ENCODE measurements around the gene AHNAK. TPM values are rescaled to one million over a fixed set of nuclear protein-coding genes. Genes with fewer than 3 reads are reported as not detected.

Gene AHNAK
- total RNA-seq, 2 donors from 2014 or later, result 168 to 241 TPM

GRCh38 chr11:62444835-62445234 is 101.8 kb downstream of the AHNAK start:
- DNase-seq (no peak), ATAC-seq (peak; percentile 15)
- Histone ChIP-seq H3K9me3 (no peaks in the 10 kb centered on the region), H3K36me3 (replicated peaks in 1 of 2; ENCODE audit: insufficient read depth in 1 of 2, low read depth in 2 of 2) (no peaks in the 10 kb centered on the region), H3K27me3 (no peaks in the 10 kb centered on the region), H3K27ac (peak overlapping the region in 3 of 4 donors; percentile 22 to 70 (median 41)), H3K4me1 (peaks cover 19% of the 10 kb centered on the region), H3K4me3 (no peak overlapping the region)
- 17 to 31% methylated on average over 9 of the region's 9 CpGs for WGBS, 2 donors
- intact Hi-C loops (cut with DNase I), result no loop called here
- TF ChIP-seq POLR2A (IDR thresholded peaks at IDR 0.05), result no peak
- no peak for TF ChIP-seq CTCF (IDR thresholded peaks at IDR 0.05)

- no peak for TF ChIP-seq CTCF (IDR thresholded peaks at IDR 0.05)
- TF ChIP-seq POLR2A (IDR thresholded peaks at IDR 0.05), result no peak
- ATAC-seq (no peak), DNase-seq (peak in 3 of 4 donors; percentile 26 to 34 (median 34))
- no peaks in the 10 kb centered on the region for H3K36me3 ChIP-seq (replicated peaks in 1 of 2; ENCODE audit: insufficient read depth in 1 of 2, low read depth in 2 of 2)
- H3K4me3 ChIP-seq, result no peak overlapping the region
- no peaks in the 10 kb centered on the region for H3K9me3 ChIP-seq
- H3K4me1 ChIP-seq, result peaks cover 16% of the 10 kb centered on the region
- H3K27ac ChIP-seq, result peak overlapping the region in 3 of 4 donors; percentile 22 to 70 (median 41)
- intact Hi-C loops (cut with DNase I), result no loop called here
- 31 to 48% methylated on average over 16 to 23 of the region's 23 CpGs for WGBS, 2 donors
- H3K27me3 ChIP-seq, result no peaks in the 10 kb centered on the region
These were observed 102.3 kb downstream of the AHNAK start for GRCh38 chr11:62444236-62444833.

- Histone ChIP-seq H3K4me1 (peaks cover 13% of the 10 kb centered on the region), H3K9me3 (no peaks in the 10 kb centered on the region), H3K27me3 (no peaks in the 10 kb centered on the region), H3K27ac (peak overlapping the region in 3 of 4 donors; percentile 22 to 70 (median 41)), H3K4me3 (no peak overlapping the region), H3K36me3 (replicated peaks in 1 of 2; ENCODE audit: insufficient read depth in 1 of 2, low read depth in 2 of 2) (no peaks in the 10 kb centered on the region)
- intact Hi-C loops (cut with DNase I), result no loop called here
- DNase-seq, result peak in 1 of 4 donors; percentile 38
- peak; percentile 21 for ATAC-seq
- WGBS, 2 donors, result 76 to 95% methylated on average over 12 to 17 of the region's 17 CpGs
- TF ChIP-seq CTCF (IDR thresholded peaks at IDR 0.05) (no peak), POLR2A (IDR thresholded peaks at IDR 0.05) (no peak)
These were observed 103.0 kb downstream of the AHNAK start for GRCh38 chr11:62443390-62444235.

- no peak for TF ChIP-seq CTCF (IDR thresholded peaks at IDR 0.05)
- Histone ChIP-seq H3K9me3 (no peaks in the 10 kb centered on the region), H3K36me3 (replicated peaks in 1 of 2; ENCODE audit: insufficient read depth in 1 of 2, low read depth in 2 of 2) (no peaks in the 10 kb centered on the region), H3K27ac (peak overlapping the region in 2 of 4 donors; percentile 9 to 21), H3K27me3 (no peaks in the 10 kb centered on the region), H3K4me1 (peaks cover 6% of the 10 kb centered on the region), H3K4me3 (no peak overlapping the region)
- WGBS, 2 donors, result 51 to 63% methylated on average over 22 to 23 of the region's 23 CpGs
- DNase-seq (peak in 2 of 4 donors; percentile 15 to 25), ATAC-seq (peak; percentile 51)
- intact Hi-C loops (cut with DNase I), result no loop called here
These were observed 106.6 kb downstream of the AHNAK start for GRCh38 chr11:62439785-62440602.
